Measurements from ENCODE around the gene LRRC8C. TPM values are rescaled to one million over a fixed set of nuclear protein-coding genes. Genes with fewer than 3 reads are reported as not detected.

The LRRC8C gene
- total and polyA plus RNA-seq, 2 experiments from 2014 or later = 0.89 to 3.9 TPM

DNA sequence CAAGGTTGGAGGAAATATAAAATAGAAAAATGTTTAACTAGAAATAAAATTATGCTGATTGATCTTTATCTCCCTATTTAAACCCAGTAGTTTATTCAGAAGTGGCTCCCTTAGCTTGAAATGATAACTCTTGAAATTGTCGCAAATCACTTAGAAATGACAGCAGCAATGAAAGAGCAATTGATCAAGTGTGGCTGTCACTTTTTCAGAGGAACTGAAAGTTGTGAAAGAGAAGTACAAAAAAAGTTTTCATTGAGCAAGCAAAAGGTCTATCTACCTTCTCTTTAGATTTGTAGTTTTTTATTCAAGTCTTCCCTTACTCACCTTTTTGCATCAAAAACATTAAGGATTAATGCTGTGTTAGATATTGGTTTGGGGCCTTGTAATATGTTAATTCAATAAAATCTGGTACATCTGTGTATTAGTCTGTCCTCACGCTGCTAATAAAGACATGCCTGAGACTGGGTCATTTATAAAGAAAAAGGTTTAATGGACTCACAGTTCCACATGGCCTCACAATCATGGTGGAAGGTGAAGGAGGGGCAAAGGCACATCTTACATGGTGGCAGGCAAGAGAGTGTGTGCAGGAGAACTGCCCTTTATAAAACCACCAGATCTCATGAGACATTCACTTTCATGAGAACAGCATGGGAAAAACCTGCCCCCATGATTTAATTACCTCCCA is 48.3 kb downstream of the LRRC8C start:
- Histone ChIP-seq H3K36me3 (ENCODE audit: insufficient read depth) (no peaks in the 10 kb centered on the region), H3K4me1 (ENCODE audit: insufficient read depth) (no peaks in the 10 kb centered on the region), H3K4me2 (no peak overlapping the region), H3F3A (replicated peaks; ENCODE audit: low read depth) (no peaks in the 10 kb centered on the region), H3K9me2 (ENCODE audit: insufficient read depth) (no peaks in the 10 kb centered on the region; the same call in 1 of the 2 replicates), H3K4me3 (no peak overlapping the region), H4K20me1 (replicated peaks; ENCODE audit: insufficient read depth) (no peaks in the 10 kb centered on the region), H3K79me2 (replicated peaks; ENCODE audit: insufficient read depth) (no peaks in the 10 kb centered on the region), H3K27me3 (ENCODE audit: insufficient read depth) (no peaks in the 10 kb centered on the region), H2AFZ (no peak overlapping the region), H3K27ac (ENCODE audit: low read depth) (no peak overlapping the region)
- DNase-seq (ENCODE audit: low spot score) (no peak), ATAC-seq (no peak)
- no peaks in the 10 kb centered on the region for H3K36me3 Mint-ChIP-seq (ENCODE audit: low read depth)
- peaks cover 2% of the 10 kb centered on the region for H3K27me3 Mint-ChIP-seq (ENCODE audit: insufficient read depth, low read depth, poor library complexity)
- no peak overlapping the region for H3K4me3 Mint-ChIP-seq
- H3K4me1 Mint-ChIP-seq = 0 out of 3 replicates have a peak, but pooled peaks cover 2% of the 10 kb centered on the region
- TF ChIP-seq ZNF331 (CRISPR knock-in tag; IDR thresholded peaks at IDR 0.05; ENCODE audit: low read depth) (no peak), CREB1 (CRISPR knock-in tag; IDR thresholded peaks at IDR 0.05; ENCODE audit: low read depth) (no peak), EZH2phosphoT487 (IDR thresholded peaks at IDR 0.05; ENCODE audit: unreplicated experiment) (no peak)
- no peak overlapping the region for H3K27ac Mint-ChIP-seq
- H3K9me3 Mint-ChIP-seq = no peaks in the 10 kb centered on the region; the same call in 2 of the 3 replicates

GRCh38 chr1:89682611-89683010 is 49.7 kb downstream of the LRRC8C start:
- no peak for TF ChIP-seq EZH2phosphoT487 (IDR thresholded peaks at IDR 0.05; ENCODE audit: unreplicated experiment)
- no peak for TF ChIP-seq CREB1 (CRISPR knock-in tag; IDR thresholded peaks at IDR 0.05; ENCODE audit: low read depth)
- TF ChIP-seq EZH2 (IDR thresholded peaks at IDR 0.05; ENCODE audit: low read depth, unreplicated experiment) = no peak
- no peak for TF ChIP-seq STAT1 (IDR thresholded peaks at IDR 0.05; ENCODE audit: unreplicated experiment)
- TF ChIP-seq, protein P1, sequence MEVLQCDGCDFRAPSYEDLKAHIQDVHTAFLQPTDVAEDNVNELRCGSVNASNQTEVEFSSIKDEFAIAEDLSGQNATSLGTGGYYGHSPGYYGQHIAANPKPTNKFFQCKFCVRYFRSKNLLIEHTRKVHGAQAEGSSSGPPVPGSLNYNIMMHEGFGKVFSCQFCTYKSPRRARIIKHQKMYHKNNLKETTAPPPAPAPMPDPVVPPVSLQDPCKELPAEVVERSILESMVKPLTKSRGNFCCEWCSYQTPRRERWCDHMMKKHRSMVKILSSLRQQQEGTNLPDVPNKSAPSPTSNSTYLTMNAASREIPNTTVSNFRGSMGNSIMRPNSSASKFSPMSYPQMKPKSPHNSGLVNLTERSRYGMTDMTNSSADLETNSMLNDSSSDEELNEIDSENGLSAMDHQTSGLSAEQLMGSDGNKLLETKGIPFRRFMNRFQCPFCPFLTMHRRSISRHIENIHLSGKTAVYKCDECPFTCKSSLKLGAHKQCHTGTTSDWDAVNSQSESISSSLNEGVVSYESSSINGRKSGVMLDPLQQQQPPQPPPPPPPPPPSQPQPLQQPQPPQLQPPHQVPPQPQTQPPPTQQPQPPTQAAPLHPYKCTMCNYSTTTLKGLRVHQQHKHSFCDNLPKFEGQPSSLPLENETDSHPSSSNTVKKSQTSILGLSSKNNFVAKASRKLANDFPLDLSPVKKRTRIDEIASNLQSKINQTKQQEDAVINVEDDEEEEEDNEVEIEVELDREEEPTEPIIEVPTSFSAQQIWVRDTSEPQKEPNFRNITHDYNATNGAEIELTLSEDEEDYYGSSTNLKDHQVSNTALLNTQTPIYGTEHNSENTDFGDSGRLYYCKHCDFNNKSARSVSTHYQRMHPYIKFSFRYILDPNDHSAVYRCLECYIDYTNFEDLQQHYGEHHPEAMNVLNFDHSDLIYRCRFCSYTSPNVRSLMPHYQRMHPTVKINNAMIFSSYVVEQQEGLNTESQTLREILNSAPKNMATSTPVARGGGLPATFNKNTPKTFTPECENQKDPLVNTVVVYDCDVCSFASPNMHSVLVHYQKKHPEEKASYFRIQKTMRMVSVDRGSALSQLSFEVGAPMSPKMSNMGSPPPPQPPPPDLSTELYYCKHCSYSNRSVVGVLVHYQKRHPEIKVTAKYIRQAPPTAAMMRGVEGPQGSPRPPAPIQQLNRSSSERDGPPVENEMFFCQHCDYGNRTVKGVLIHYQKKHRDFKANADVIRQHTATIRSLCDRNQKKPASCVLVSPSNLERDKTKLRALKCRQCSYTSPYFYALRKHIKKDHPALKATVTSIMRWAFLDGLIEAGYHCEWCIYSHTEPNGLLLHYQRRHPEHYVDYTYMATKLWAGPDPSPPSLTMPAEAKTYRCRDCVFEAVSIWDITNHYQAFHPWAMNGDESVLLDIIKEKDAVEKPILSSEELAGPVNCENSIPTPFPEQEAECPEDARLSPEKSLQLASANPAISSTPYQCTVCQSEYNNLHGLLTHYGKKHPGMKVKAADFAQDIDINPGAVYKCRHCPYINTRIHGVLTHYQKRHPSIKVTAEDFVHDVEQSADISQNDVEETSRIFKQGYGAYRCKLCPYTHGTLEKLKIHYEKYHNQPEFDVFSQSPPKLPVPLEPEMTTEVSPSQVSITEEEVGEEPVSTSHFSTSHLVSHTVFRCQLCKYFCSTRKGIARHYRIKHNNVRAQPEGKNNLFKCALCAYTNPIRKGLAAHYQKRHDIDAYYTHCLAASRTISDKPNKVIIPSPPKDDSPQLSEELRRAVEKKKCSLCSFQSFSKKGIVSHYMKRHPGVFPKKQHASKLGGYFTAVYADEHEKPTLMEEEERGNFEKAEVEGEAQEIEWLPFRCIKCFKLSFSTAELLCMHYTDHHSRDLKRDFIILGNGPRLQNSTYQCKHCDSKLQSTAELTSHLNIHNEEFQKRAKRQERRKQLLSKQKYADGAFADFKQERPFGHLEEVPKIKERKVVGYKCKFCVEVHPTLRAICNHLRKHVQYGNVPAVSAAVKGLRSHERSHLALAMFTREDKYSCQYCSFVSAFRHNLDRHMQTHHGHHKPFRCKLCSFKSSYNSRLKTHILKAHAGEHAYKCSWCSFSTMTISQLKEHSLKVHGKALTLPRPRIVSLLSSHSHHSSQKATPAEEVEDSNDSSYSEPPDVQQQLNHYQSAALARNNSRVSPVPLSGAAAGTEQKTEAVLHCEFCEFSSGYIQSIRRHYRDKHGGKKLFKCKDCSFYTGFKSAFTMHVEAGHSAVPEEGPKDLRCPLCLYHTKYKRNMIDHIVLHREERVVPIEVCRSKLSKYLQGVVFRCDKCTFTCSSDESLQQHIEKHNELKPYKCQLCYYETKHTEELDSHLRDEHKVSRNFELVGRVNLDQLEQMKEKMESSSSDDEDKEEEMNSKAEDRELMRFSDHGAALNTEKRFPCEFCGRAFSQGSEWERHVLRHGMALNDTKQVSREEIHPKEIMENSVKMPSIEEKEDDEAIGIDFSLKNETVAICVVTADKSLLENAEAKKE (CRISPR knock-in tag; IDR thresholded peaks at IDR 0.05) = no peak
- no peak for TF ChIP-seq ZNF331 (CRISPR knock-in tag; IDR thresholded peaks at IDR 0.05; ENCODE audit: low read depth)
- no peak for TF ChIP-seq ZNF114 (CRISPR knock-in tag; IDR thresholded peaks at IDR 0.05)
- TF ChIP-seq CTCF (conservative IDR thresholded peaks at IDR 0.05; ENCODE audit: low read depth in 2 of 2) = no peak
- TF ChIP-seq NANOG (IDR thresholded peaks at IDR 0.05; ENCODE audit: borderline replicate concordance) = no peak
- Mint-ChIP-seq H3K27ac (no peak overlapping the region), H3K4me3 (no peak overlapping the region)

More at GRCh38 chr1:89682611-89683010, 49.7 kb downstream of the LRRC8C start:
- DNase-seq (ENCODE audit: low spot score) (no peak), ATAC-seq (no peak)
- H3K27me3 Mint-ChIP-seq (ENCODE audit: insufficient read depth, low read depth, poor library complexity) = peaks cover 2% of the 10 kb centered on the region
- Histone ChIP-seq H3K36me3 (ENCODE audit: insufficient read depth) (no peaks in the 10 kb centered on the region), H2AFZ (no peak overlapping the region), H3K4me2 (no peak overlapping the region), H3K4me1 (ENCODE audit: insufficient read depth) (no peaks in the 10 kb centered on the region), H3K27ac (ENCODE audit: low read depth) (no peak overlapping the region), H3K27me3 (ENCODE audit: insufficient read depth) (no peaks in the 10 kb centered on the region), H4K20me1 (replicated peaks; ENCODE audit: insufficient read depth) (no peaks in the 10 kb centered on the region), H3F3A (replicated peaks; ENCODE audit: low read depth) (no peaks in the 10 kb centered on the region), H3K4me3 (no peak overlapping the region), H3K79me2 (replicated peaks; ENCODE audit: insufficient read depth) (no peaks in the 10 kb centered on the region), H3K9me2 (ENCODE audit: insufficient read depth) (no peaks in the 10 kb centered on the region; the same call in 1 of the 2 replicates)
- 0 out of 3 replicates have a peak, but pooled peaks cover 2% of the 10 kb centered on the region for H3K4me1 Mint-ChIP-seq
- no peaks in the 10 kb centered on the region for H3K36me3 Mint-ChIP-seq (ENCODE audit: low read depth)
- H3K9me3 Mint-ChIP-seq = no peaks in the 10 kb centered on the region; the same call in 2 of the 3 replicates

Data from GM23338 (cell line).